Large intestine (tissue), 3 donors: ENCODE results near the gene KDM3B. TPM values are rescaled to one million over a fixed set of nuclear protein-coding genes. Genes with fewer than 3 reads are reported as not detected.
"Not testable (repeated sequence)": the region's sequence is repeated elsewhere in the genome, so short reads cannot be mapped to it uniquely, and the experiment has no call there.

Source experiments
- DNase-seq, 2 donors: peaks; one replicate each; pipeline versions ENCODE4 v3.0.0 to v3.0.0-alpha.2; 2013
- H3K27ac ChIP-seq: one replicate; pipeline ENCODE4 v1.5.1; 2013; ENCODE audit warnings: low read length
- H3K27me3 ChIP-seq: 2 replicates; pipeline ENCODE4 v1.6.1; 2013; ENCODE audit warnings: low read length; ENCODE audit not compliant: control insufficient read depth, insufficient read depth
- H3K36me3 ChIP-seq: 2 replicates; pipeline ENCODE4 v1.6.1; 2013; ENCODE audit warnings: low read length; ENCODE audit not compliant: control insufficient read depth, insufficient read depth
- H3K4me1 ChIP-seq: one replicate; pipeline ENCODE4 v1.6.1; 2013; ENCODE audit warnings: low read length; ENCODE audit not compliant: control insufficient read depth, insufficient read depth
- H3K4me3 ChIP-seq: one replicate; pipeline ENCODE4 v1.5.1; 2013; ENCODE audit warnings: low read length
- H3K9me3 ChIP-seq: one replicate; pipeline ENCODE4 v1.6.1; 2013; ENCODE audit warnings: mild to moderate bottlenecking, low read depth, low read length, moderate library complexity; ENCODE audit not compliant: control insufficient read depth
- WGBS: methylation state at CpG from one replicate; pipeline ENCODE4 v1.1.5; 2013; ENCODE audit warnings: low lambda C conversion rate; ENCODE audit not compliant: insufficient coverage; 5-methylcytosine and 5-hydroxymethylcytosine counted together
- polyA plus RNA-seq: library from polyadenylated mRNA; unstranded; fragments of 120-200 nt; gene quantifications from one replicate; pipeline ENCODE4 v1.2.1, GENCODE V29; 2013

The KDM3B gene
- polyA plus RNA-seq, 1 donor = 61.1 TPM

DNA sequence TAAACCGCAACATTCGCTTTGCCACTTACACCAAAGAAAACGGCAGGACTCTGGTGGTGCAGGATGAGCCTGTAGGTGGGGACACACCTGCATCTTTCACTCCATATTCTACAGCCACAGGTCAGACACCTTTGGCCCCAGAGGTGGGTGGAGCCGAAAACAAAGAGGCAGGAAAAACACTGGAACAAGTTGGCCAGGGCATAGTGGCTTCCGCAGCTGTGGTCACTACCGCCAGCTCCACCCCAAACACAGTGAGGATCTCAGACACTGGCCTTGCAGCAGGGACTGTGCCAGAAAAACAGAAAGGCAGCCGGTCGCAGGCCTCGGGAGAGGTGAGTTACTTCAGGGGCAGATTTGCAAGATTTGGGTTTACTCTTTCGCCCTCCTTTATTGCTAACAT, 33.8 kb downstream of the KDM3B start:
- Histone ChIP-seq H3K4me1 (no peaks in the 10 kb centered on the region), H3K27me3 (no peaks in the 10 kb centered on the region), H3K36me3 (peaks cover 59% of the 10 kb centered on the region), H3K9me3 (no peaks in the 10 kb centered on the region), H3K4me3 (no peak overlapping the region), H3K27ac (no peak overlapping the region)
- no CpG with 5 or more reads among the region's 10 CpGs for WGBS
- DNase-seq = no peak

DNA sequence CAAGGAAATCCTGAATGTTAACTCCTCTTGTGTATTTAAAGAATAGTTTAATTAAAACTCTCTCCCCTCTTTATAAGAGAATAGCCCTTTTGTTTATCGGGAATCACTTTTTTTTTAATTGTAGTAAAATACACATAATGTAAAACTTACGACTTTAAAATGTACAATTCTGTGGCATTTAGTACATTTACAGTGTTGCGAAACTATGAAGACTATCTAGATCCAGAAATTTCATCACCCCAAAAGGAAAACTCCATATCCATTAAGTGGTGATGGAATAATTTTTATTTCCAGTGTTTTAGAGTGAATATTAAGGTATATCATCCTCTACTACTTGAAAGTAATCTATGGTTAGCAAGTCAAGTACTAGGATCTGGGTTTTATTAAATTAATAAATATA, 36.8 kb downstream of the KDM3B start:
- no peaks in the 10 kb centered on the region for H3K27me3 ChIP-seq
- no peaks in the 10 kb centered on the region for H3K4me1 ChIP-seq
- H3K9me3 ChIP-seq = no peaks in the 10 kb centered on the region
- H3K27ac ChIP-seq = no peak overlapping the region
- no peak for DNase-seq
- H3K36me3 ChIP-seq = peaks cover 67% of the 10 kb centered on the region
- H3K4me3 ChIP-seq = no peak overlapping the region
- 100% methylated on average over 1 of the region's 3 CpGs for WGBS

GRCh38 chr5:138389911-138390310, 37.4 kb downstream of the KDM3B start:
- not testable (repeated sequence) for H3K4me1 ChIP-seq, H3K27ac ChIP-seq, H3K9me3 ChIP-seq, H3K27me3 ChIP-seq, H3K4me3 ChIP-seq, DNase-seq
- peaks cover 71% of the 10 kb centered on the region for H3K36me3 ChIP-seq
- no CpG with 5 or more reads among the region's 10 CpGs for WGBS

DNA sequence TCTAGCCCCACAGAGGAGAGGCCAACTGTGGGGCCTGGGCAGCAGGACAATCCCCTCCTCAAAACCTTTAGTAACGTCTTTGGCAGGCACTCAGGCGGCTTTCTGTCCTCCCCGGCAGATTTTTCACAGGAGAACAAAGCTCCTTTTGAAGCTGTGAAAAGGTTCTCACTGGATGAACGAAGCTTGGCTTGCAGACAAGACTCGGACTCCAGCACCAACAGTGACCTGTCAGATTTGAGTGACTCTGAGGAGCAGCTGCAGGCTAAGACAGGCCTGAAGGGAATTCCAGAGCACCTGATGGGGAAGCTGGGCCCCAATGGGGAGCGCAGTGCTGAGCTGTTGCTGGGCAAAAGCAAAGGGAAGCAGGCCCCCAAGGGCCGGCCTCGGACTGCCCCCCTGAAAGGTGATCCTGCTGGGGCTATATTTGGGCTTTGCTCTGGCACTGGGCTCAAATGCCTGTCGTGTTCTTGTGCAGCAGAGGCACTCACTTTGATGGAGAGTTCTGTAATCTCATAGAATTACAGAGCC, 39.4 kb downstream of the KDM3B start:
- H3K27me3 ChIP-seq = no peaks in the 10 kb centered on the region
- H3K27ac ChIP-seq = no peak overlapping the region
- H3K4me3 ChIP-seq = no peak overlapping the region
- DNase-seq = no peak
- H3K36me3 ChIP-seq = peaks cover 69% of the 10 kb centered on the region
- no peaks in the 10 kb centered on the region for H3K9me3 ChIP-seq
- no CpG with 5 or more reads among the region's 9 CpGs for WGBS
- H3K4me1 ChIP-seq = no peaks in the 10 kb centered on the region

- no peaks in the 10 kb centered on the region for H3K27me3 ChIP-seq
- H3K4me3 ChIP-seq = no peak overlapping the region
- peaks cover 65% of the 10 kb centered on the region for H3K36me3 ChIP-seq
- no peak for DNase-seq
- no peaks in the 10 kb centered on the region for H3K9me3 ChIP-seq
- no peak overlapping the region for H3K27ac ChIP-seq
- no peaks in the 10 kb centered on the region for H3K4me1 ChIP-seq
Measured at GRCh38 chr5:138402640-138403039, 50.2 kb downstream of the KDM3B start.

DNA sequence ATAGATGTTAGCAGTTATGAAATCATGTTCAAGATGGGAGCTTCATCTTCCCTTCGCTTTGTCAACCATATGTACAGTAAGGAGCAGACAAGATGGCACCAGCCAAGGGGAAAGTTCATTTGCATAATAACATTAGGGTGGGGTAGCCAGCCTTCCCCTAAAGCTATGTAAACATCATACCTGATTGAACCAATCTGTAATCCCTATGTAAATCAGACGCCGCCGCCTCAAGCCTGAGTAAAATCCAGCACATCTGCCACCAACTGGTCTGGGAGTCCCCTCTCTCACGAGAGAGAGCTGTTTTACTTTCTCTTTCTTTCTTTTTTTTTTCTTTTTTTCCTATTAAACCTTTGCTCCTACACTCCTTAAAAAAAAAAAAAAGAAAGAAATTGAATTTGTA, 55.5 kb downstream of the KDM3B start:
- no peaks in the 10 kb centered on the region for H3K9me3 ChIP-seq
- H3K27ac ChIP-seq = no peak overlapping the region
- no peak overlapping the region for H3K4me3 ChIP-seq
- H3K4me1 ChIP-seq = no peaks in the 10 kb centered on the region
- no peaks in the 10 kb centered on the region for H3K27me3 ChIP-seq
- peaks cover 43% of the 10 kb centered on the region for H3K36me3 ChIP-seq
- WGBS = no CpG with 5 or more reads among the region's 5 CpGs
- DNase-seq = peak; percentile 29 to 70

GRCh38 chr5:138410996-138411640, 58.6 kb downstream of the KDM3B start:
- not testable (repeated sequence) for H3K9me3 ChIP-seq, H3K27ac ChIP-seq

DNA sequence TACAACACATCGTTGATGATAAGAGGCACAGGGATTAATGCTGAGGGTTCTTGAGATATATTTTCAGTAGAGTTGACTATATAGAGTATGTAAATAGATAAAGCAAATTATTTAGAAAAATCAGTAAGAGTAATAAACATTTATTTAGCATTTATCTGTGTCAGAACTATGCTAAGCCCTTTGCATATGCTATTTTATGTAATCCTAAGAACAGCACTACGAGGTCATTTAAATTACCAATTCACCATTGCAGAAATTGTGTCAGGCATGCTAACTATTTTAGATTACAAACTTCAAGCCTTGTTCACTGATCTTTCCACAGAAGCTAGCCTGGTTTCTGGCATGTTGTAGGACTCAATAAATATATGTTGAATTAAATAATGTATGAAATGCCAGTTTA, 66.0 kb downstream of the KDM3B start:
- no peaks in the 10 kb centered on the region for H3K9me3 ChIP-seq
- no peaks in the 10 kb centered on the region for H3K27me3 ChIP-seq
- H3K27ac ChIP-seq = no peak overlapping the region
- H3K4me1 ChIP-seq = no peaks in the 10 kb centered on the region
- no peak overlapping the region for H3K4me3 ChIP-seq
- WGBS = 67% methylated on average over 1 of the region's 2 CpGs
- H3K36me3 ChIP-seq = peaks cover 80% of the 10 kb centered on the region
- no peak for DNase-seq

More at GRCh38 chr5:138410996-138411640, 58.6 kb downstream of the KDM3B start:
- DNase-seq, H3K27me3 ChIP-seq, H3K4me1 ChIP-seq, H3K4me3 ChIP-seq: not testable (repeated sequence)
- H3K36me3 ChIP-seq = peaks cover 51% of the 10 kb centered on the region
- WGBS = no CpG with 5 or more reads among the region's 14 CpGs

DNA sequence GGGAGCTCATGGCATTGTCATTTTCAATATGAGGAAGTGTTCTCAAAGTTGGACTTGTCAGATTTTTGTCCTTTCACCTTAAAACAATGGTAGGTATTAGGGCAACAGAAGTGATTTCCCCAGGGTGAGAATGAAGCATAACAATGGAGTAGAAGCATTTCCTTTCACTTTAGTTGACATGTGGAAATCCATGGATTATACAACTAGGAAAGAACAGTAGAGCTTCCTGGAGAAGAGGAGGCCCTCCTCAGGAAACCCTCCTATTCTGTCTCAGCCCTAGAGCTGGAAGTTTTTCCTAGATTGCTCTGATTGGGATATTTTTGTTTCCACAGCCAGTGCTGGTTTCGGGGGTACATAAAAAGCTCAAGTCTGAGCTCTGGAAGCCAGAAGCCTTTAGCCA, 72.6 kb downstream of the KDM3B start:
- peaks cover 85% of the 10 kb centered on the region for H3K36me3 ChIP-seq
- H3K9me3 ChIP-seq = no peaks in the 10 kb centered on the region
- no peak for DNase-seq
- no peak overlapping the region for H3K4me3 ChIP-seq
- no peak overlapping the region for H3K27ac ChIP-seq
- no peaks in the 10 kb centered on the region for H3K27me3 ChIP-seq
- WGBS = no CpG with 5 or more reads among the region's 1 CpG
- H3K4me1 ChIP-seq = no peaks in the 10 kb centered on the region

DNA sequence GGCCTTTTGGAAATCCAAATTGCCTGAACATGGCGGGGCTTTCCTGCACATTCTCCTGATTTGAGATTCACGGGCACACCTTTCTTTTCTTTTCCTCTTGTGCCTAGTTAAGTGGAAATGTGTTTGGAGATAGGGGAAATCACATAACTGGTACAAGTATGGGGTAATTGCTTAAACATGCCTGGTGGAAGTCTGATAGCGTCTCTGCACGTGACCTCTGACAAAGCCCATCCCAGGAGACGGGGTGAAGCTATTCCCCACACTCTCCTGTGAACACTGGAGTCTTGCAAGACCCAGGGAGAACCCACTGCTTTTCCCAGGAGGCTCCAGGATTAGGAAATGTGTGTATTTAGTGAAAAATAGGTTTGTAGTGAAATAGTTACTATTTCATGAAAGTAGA, 83.5 kb downstream of the KDM3B start:
- H3K9me3 ChIP-seq = no peaks in the 10 kb centered on the region
- WGBS = no CpG with 5 or more reads among the region's 5 CpGs
- H3K4me1 ChIP-seq = peaks cover 17% of the 10 kb centered on the region
- H3K4me3 ChIP-seq = no peak overlapping the region
- peaks cover 53% of the 10 kb centered on the region for H3K36me3 ChIP-seq
- no peak for DNase-seq
- H3K27me3 ChIP-seq = no peaks in the 10 kb centered on the region
- no peak overlapping the region for H3K27ac ChIP-seq
